Caco-2 (cell line): ENCODE data around the gene RUNDC3A. TPM values are rescaled to one million over a fixed set of nuclear protein-coding genes. Genes with fewer than 3 reads are reported as not detected.

Source experiments
- BruUV-seq: library from RNA; stranded (reverse); fragments of 400-500 nt; replicated peaks from 2 replicates; lab custom pipeline; 2021; lab: Mats Ljungman, UMichigan
- CTCF ChIA-PET: fragments of 300-600 bp; sonication (Branson Sonifier 250); formaldehyde crosslinking; loops from one replicate; lab custom pipeline; 2022; ENCODE audit warnings: antibody characterized with exemption; lab: Charles Lee
- POLR2A ChIA-PET: fragments of 300-600 bp; sonication (Branson Sonifier 250); formaldehyde crosslinking; loops from one replicate; lab custom pipeline; 2022; ENCODE audit warnings: antibody characterized with exemption; lab: Charles Lee
- DNase-seq, 2 experiments: peaks; one replicate each; pipeline versions ENCODE4 v3.0.0 to v3.0.0-alpha.2; 2020 to 2022
- H3K27me3 ChIP-seq: replicated peaks from 2 replicates; pipeline ENCODE4 v1.6.0; 2011; ENCODE audit warnings: low read length; ENCODE audit not compliant: control insufficient read depth, insufficient read depth
- H3K36me3 ChIP-seq: 2 replicates; pipeline ENCODE4 v1.5.1; 2011; ENCODE audit warnings: low read length; ENCODE audit not compliant: control insufficient read depth, insufficient read depth
- H3K4me1 ChIP-seq: fragments of 250-450 bp; sonication (Bioruptor Pico); 2 replicates; pipeline ENCODE4 v1.5.1; 2020; ENCODE audit warnings: mild to moderate bottlenecking
- H3K4me3 ChIP-seq: 2 replicates; pipeline ENCODE4 v1.5.1; 2011; ENCODE audit warnings: low read depth, mild to moderate bottlenecking, control low read depth, low read length
- H3K9me3 ChIP-seq: fragments of 250-450 bp; sonication (Bioruptor Pico); 2 replicates; pipeline ENCODE4 v1.5.1; 2020; ENCODE audit warnings: mild to moderate bottlenecking, moderate library complexity
- H3K27ac Mint-ChIP-seq: one replicate; pipeline ENCODE4 v1.8.0; 2022; ENCODE audit warnings: mixed read lengths; ENCODE audit not compliant: unreplicated experiment
- H3K27me3 Mint-ChIP-seq: one replicate; pipeline ENCODE4 v1.8.0; 2022; ENCODE audit warnings: mixed read lengths; ENCODE audit not compliant: insufficient read depth, unreplicated experiment
- H3K36me3 Mint-ChIP-seq: one replicate; pipeline ENCODE4 v1.8.0; 2022; ENCODE audit warnings: mild to moderate bottlenecking, mixed read lengths; ENCODE audit not compliant: insufficient read depth, unreplicated experiment
- H3K4me1 Mint-ChIP-seq: one replicate; pipeline ENCODE4 v1.8.0; 2022; ENCODE audit warnings: low read depth, mixed read lengths; ENCODE audit not compliant: unreplicated experiment
- H3K4me3 Mint-ChIP-seq: one replicate; pipeline ENCODE4 v1.8.0; 2022; ENCODE audit warnings: mild to moderate bottlenecking, moderate library complexity, mixed read lengths; ENCODE audit not compliant: unreplicated experiment
- H3K9me3 Mint-ChIP-seq: one replicate; pipeline ENCODE4 v1.8.0; 2022; ENCODE audit warnings: mixed read lengths; ENCODE audit not compliant: unreplicated experiment
- CTCF ChIP-seq, 2 experiments: fragments of 200-600 bp in 1 of 2; IDR thresholded peaks; 1 replicate in 1 of 2; 2 replicates in 1 of 2; pipeline versions ENCODE4 v1.5.1 to v1.8.0; 2011 to 2022; ENCODE audit warnings: antibody characterized with exemption in 1 of 2, control low read depth in 1 of 2, inconsistent platforms in 1 of 2, low read depth in 1 of 2, low read length in 1 of 2, mild to moderate bottlenecking in 1 of 2, moderate library complexity in 1 of 2; ENCODE audit not compliant: insufficient read depth in 1 of 2, severe bottlenecking in 1 of 2, unreplicated experiment in 1 of 2
- intact Hi-C: fragments of 100-400 bp; cut with micrococcal nuclease; formaldehyde crosslinking; loops from one replicate; pipeline ENCODE4 v1.10.0; 2022; ENCODE audit not compliant: unreplicated experiment
- total RNA-seq: library from RNA; stranded (reverse); gene quantifications from 2 replicates; pipeline ENCODE4 v1.2.3, GENCODE V29; 2022

The RUNDC3A gene
- total RNA-seq, 1 experiment from 2014 or later: 0.34 TPM

DNA sequence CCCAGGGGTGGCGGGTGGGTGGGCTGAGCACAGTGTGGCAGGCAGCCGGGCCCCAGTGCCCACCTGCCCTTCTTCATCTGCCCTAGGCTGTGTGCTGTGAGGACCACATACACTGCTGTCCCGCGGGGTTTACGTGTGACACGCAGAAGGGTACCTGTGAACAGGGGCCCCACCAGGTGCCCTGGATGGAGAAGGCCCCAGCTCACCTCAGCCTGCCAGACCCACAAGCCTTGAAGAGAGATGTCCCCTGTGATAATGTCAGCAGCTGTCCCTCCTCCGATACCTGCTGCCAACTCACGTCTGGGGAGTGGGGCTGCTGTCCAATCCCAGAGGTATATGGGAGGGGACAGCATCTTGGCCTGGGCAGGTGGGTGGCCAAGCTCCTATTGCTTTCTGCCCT, 43.1 kb downstream of the RUNDC3A start:
- Histone ChIP-seq H3K27me3 (no peaks in the 10 kb centered on the region), H3K4me1 (no peaks in the 10 kb centered on the region), H3K9me3 (no peaks in the 10 kb centered on the region), H3K36me3 (peaks cover 2% of the 10 kb centered on the region; the same call in 1 of the 2 replicates), H3K4me3 (no peak overlapping the region)
- no peaks in the 10 kb centered on the region for H3K27me3 Mint-ChIP-seq
- CTCF ChIA-PET: interaction anchor here (1.5 kb wide), 1 partner anchor 183 kb away, joined by 5 read pairs; no protein-coding TSS in a partner anchor
- H3K4me3 Mint-ChIP-seq: no peak overlapping the region
- peaks cover under 1% of the 10 kb centered on the region for H3K4me1 Mint-ChIP-seq
- no peaks in the 10 kb centered on the region for H3K36me3 Mint-ChIP-seq
- no peak overlapping the region for H3K27ac Mint-ChIP-seq
- BruUV-seq: no TSS peak
- intact Hi-C loops: no loop called here
- no peak for DNase-seq
- H3K9me3 Mint-ChIP-seq: no peaks in the 10 kb centered on the region
- no peak for TF ChIP-seq CTCF (IDR thresholded peaks at IDR 0.05; ENCODE audit: insufficient read depth in 1 of 2, low read depth in 1 of 2, low read length in 1 of 2, severe bottlenecking in 1 of 2, unreplicated experiment in 1 of 2)
- POLR2A ChIA-PET: no interaction called here

- H3K27me3 Mint-ChIP-seq: no peaks in the 10 kb centered on the region
- H3K4me3 ChIP-seq: no peak overlapping the region
- ChIA-PET POLR2A (no interaction called here), CTCF (interaction anchor here (0.6 to 1.8 kb wide), 3 partner anchors 11 to 1734 kb away, joined by 3 to 9 read pairs (median 4); partner anchors contain the start of gene FAM171A2)
- H3K27ac Mint-ChIP-seq: no peak overlapping the region
- intact Hi-C loops: no loop called here
- no peaks in the 10 kb centered on the region for H3K36me3 Mint-ChIP-seq
- no peaks in the 10 kb centered on the region for H3K27me3 ChIP-seq
- no peaks in the 10 kb centered on the region for H3K4me1 Mint-ChIP-seq
- no peak for DNase-seq
- no peaks in the 10 kb centered on the region for H3K9me3 Mint-ChIP-seq
- TSS peak; percentile 71 for BruUV-seq
- peaks cover 2% of the 10 kb centered on the region; the same call in 1 of the 2 replicates for H3K36me3 ChIP-seq
- H3K4me3 Mint-ChIP-seq: no peak overlapping the region
- H3K9me3 ChIP-seq: no peaks in the 10 kb centered on the region
- H3K4me1 ChIP-seq: no peaks in the 10 kb centered on the region
- no peak for TF ChIP-seq CTCF (IDR thresholded peaks at IDR 0.05; ENCODE audit: insufficient read depth in 1 of 2, low read depth in 1 of 2, low read length in 1 of 2, severe bottlenecking in 1 of 2, unreplicated experiment in 1 of 2)
Measured at GRCh38 chr17:44351961-44352827, 43.8 kb downstream of the RUNDC3A start.

DNA sequence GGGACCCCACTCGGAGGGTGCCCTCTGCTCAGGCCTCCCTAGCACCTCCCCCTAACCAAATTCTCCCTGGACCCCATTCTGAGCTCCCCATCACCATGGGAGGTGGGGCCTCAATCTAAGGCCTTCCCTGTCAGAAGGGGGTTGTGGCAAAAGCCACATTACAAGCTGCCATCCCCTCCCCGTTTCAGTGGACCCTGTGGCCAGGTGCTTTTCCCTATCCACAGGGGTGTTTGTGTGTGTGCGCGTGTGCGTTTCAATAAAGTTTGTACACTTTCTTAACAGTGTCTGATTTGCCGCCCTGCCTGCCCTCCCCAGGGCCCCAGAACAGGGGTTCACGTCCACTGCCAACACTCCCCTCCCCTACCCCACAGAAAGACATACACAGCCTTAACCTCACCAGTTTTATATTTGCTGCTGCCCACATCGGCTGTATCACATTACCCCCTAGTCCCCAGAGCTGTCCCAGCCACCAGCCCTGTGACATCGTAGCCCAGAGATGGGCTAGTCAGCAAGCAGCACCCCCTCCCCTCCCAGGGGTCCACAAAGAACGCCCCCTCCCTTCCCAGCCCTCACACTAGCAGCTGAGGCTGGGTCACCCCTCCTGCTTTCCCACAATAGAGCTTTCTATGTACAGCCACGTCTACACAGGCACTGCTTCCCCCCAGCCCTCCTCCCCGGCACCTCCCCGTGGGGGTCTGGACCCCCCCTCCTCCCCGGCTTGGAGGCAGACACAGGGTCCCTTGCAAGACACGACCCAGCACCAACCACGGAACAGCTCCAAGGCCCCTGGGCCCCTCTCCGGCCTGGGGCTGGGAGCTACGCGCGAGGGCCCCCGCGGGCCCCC, 44.6 kb downstream of the RUNDC3A start:
- TF ChIP-seq CTCF (IDR thresholded peaks at IDR 0.05; ENCODE audit: insufficient read depth in 1 of 2, low read depth in 1 of 2, low read length in 1 of 2, severe bottlenecking in 1 of 2, unreplicated experiment in 1 of 2): no peak
- Mint-ChIP-seq H3K36me3 (no peaks in the 10 kb centered on the region), H3K9me3 (no peaks in the 10 kb centered on the region), H3K4me1 (no peaks in the 10 kb centered on the region), H3K27ac (no peak overlapping the region), H3K4me3 (peak overlapping the region; percentile 50), H3K27me3 (no peaks in the 10 kb centered on the region)
- H3K27me3 ChIP-seq: no peaks in the 10 kb centered on the region
- intact Hi-C loops: no loop called here
- ChIA-PET CTCF (interaction anchor here (1.0 to 1.8 kb wide), 4 partner anchors 11 to 170 kb away, joined by 3 to 9 read pairs (median 5); partner anchors contain the start of genes FAM171A2 and SLC25A39), POLR2A (interaction anchor here (0.7 kb wide), 1 partner anchor 11 kb away, joined by 3 read pairs; the partner anchor contains the start of gene FAM171A2)
- H3K36me3 ChIP-seq: peaks cover 2% of the 10 kb centered on the region; the same call in 1 of the 2 replicates
- peak overlapping the region; percentile 33 for H3K4me3 ChIP-seq
- no TSS peak for BruUV-seq
- no peaks in the 10 kb centered on the region for H3K9me3 ChIP-seq
- DNase-seq: no peak
- H3K4me1 ChIP-seq: no peaks in the 10 kb centered on the region
